DMS 273 treated with DMSO at 0.1 percent for 48 hours (cell line): ENCODE data around the gene GALNT13.

Experiments used
- DNase-seq: peaks from one replicate; lab custom pipeline; 2025; lab: John Stamatoyannopoulos, UW

GALNT13 gene

DNA sequence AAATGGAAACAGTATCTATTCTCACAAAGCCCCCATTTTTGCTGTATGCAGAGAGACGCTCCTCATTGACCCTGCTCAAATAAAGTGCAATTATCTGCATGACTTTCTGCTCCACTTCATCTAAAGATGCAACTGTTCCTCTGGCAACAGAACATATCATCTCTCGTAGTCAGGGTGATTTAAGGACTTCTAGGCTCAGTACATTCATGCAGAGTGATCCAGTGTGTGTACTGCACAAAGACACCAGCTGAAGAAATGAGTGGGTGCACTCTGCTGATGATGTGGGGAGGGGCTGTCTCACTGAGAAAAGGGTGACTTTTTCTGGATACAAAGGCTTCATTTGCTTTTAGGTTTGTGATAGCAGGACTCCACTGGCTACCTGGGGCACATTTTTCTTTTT, 355.2 kb downstream of the GALNT13 start:
- DNase-seq = no peak

DNA sequence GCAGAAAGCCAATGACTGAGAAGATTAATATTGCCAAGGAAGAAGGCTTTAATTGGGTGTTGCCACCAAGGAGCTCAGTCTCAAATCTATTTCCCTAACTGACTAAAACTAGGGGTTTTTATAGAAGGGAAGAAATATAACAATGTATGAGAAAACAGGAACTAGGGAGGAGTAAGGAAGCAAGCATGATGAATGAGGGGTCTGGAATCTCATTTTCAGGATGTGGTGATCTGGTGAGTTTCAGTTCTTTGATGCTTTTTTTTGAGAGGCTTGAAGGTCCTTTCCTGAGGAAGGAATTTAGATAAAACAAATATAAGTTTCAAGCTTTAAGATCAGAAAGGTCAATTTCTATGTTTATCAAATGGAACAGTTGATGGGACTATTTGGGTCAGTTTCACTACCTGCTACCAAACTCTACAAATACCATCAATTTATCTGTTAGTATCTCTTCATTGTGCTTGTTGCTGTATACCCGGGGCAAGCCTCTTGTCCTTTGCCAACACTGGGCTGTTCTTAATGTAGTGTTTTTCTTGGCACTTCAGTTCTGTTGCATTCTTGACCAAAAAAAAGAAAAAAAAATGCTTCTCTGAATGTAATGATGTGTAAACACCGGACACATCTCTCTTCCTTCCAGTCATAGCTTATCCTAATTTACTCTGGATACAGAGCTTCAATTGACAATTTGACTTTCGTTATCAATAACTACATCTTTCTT, 357.0 kb downstream of the GALNT13 start:
- DNase-seq = no peak

DNA sequence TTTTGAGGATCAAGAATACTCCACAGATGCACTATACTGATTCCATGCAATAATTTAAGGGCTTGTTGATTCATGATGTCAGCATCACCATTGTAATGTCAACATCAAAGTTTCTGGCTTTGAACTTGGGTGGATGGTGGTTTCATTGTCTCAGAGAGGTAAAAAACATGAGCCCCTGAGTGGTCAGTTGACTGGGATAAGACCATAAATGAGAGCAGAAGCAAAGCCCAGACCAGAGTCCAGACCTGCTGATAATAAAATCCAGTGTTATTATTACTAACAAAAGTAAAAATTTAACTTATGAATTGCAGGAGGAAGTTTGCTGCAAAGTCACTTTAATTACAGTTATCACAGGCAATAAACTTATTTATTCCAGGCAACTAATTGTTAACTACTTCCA, 358.2 kb downstream of the GALNT13 start:
- no peak for DNase-seq

DNA sequence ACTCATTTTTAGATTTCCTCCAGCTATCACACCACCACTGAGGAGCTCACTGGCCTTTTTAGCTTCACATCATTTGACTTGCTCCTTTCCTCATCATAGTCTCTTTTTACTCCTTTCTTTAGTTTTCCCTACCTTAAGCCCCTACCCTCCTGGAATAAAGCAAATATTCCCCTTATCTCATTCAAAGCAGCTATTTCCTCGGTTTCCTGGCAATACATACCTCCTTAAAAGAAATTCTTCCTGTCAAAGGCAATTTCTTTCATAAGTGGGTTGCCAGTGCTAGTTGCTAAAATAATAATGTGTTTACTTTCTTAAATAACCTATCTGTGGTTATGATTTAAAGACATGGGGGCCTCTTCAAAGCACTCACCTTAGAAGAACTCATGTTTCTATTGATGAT, 359.3 kb downstream of the GALNT13 start:
- no peak for DNase-seq

DNA sequence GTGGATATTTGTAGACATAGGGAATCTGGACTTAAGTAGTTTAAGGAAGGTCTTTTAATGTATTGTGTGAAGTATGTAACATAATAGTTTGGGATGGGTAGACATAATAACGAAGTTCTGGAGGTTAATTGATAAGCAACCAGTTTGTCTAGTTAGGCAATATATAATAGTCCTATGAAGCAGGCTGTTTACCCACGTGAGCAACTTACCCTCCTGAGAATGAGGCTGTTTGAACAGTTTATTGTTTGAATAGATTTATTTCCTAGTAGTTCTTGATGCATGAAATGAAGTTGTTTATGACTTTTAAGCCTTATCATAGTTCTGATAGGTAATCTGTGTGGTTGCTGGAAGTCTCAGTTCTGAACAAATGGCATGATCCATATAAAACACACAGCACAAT, 361.5 kb downstream of the GALNT13 start:
- DNase-seq = no peak

DNA sequence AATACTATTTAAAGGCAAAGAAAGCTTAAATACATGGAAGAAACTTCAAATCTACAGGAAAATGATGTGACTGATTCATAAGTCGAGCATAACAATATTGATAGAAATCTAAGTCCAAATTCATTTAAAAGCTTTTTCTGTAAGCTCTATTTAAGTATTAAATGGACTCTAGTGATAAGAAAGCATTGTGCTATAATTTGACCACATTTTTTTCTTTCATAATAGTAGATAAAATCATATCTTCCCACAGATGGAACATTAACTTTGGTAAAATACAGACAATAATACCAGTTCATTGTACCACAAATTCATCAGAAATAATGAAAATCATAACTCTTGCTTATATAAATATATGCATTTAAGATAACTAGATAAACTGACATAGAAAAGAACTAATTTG, 366.5 kb downstream of the GALNT13 start:
- no peak for DNase-seq

DNA sequence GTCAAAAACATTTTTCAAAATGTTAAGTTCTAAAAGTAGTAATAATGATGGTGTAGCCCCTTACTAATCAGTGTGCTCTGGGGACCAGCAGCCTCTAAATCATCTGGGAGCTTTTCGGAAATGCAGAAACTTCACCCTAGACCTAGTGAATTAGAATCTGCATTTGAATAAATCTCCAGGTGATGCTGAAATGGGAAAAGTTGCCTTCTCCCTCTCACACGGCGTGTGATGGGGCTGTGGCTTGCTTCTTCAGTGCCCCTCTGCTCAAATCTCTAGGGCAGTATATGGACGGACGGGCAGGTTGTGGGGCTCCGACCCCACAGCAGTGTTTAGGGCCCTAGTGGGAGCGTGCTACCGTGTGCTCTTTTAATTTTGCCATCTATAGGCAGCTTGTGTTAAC, 368.6 kb downstream of the GALNT13 start:
- DNase-seq = no peak

DNA sequence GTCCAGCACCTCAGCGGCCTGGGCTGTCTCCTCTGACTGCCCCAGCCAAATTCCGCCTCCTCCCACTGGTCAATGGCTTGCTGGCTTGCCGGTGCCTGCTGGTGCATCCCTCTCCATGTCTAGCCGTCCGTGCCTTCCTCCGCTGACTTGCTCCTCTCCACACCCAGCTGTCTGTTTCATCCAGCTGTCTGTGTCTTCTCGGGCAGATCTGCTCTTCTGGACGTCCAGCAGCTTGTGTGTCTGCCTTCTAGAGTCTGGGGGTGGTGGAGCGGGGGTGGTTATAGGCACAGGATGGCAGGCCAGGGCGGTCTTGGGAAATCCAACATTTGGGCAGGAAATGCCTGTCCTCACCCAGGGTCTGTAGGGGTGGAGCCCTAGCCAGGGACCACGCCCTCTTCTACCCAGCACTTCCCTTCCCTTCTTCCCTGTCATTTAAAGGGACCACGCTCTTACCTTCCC, 369.2 kb downstream of the GALNT13 start:
- DNase-seq = no peak

DNA sequence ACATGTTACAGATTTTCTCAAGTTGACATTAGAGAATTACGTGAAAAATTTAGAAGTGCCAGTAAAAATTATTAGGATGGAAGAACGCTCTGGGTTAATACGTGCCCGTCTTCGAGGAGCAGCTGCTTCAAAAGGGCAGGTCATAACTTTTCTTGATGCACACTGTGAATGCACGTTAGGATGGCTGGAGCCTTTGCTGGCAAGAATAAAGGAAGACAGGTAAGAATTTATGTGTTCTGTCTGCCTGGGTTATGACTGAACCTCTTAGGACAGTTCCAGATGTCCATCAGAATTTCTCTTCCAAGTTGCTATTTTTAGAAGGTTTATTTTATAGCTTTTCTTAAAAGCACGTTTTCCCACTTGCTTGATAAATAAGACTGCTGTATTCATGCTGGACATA, 371.0 kb downstream of the GALNT13 start:
- no peak for DNase-seq

DNA sequence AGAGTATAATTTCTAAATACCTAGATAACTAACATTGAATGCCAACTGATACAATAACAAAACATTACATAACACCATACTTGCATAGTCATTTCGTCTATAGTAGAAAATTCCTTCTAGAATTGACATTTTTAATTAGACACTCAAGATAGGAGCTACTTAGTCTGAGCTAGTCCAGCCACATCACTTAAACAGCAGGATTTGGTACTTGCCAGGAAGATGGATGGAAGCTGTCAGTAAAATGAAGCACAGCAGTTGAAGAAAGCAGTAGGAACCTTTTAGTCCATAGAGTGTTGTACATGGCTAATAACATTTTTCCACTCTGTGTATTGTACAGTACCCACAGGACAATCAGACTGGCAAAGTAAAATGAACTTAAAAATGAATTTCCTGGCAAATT, 372.0 kb downstream of the GALNT13 start:
- DNase-seq = no peak

DNA sequence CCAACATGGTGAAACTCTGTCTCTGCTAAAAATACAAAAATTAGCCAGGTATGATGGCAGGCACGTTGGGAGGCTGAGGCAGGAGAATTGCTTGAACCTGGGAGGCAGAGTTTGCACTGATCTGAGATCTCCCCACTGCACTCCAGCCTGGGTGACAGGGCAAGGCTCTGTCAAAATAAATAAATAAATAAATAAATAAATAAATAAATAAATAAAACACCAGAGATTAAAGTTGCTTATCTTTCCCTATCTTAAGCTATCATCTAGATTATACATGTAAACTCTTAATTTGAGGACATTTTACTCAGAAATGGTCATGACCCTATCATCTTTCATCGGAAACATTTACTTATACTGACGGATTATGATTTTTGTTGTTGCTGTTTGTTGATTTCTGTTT, 373.2 kb downstream of the GALNT13 start:
- no peak for DNase-seq

DNA sequence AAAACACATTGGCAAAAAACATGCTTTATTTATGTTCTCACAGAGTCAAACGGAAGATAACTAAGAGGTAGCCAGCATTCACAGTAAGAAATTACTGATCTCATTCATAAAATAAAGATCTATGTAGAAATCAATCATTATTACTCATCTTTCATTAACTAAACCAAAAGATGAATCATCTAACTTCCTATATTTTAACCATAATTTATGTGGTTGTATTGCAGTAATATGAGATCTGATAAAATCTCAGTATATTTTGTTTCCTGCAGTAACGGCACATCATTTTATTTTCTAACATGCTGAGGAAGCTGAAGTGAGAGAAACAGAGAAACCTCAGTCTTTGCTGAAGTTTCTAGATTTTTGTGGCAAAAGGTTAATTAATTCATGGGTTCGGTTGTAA, 375.8 kb downstream of the GALNT13 start:
- no peak for DNase-seq

DNA sequence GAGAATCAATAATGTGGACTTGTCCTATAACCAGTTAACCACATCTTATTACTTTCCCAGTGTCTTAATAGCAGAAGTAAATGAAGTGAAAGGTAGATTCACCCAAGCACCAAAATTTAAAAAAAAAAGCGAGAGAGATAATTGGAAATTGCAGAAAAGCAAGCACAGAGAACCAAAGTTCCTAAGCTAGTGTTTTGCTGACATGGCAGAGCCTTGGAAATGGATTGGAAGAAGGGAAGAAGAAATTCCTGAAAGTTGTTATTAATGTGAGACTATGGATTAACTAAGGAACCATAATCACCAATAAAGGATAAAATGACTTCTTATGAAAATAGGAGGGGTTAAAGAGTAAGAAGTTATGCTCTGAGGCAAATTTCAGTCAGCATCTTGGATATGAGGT, 384.4 kb downstream of the GALNT13 start:
- DNase-seq = no peak

DNA sequence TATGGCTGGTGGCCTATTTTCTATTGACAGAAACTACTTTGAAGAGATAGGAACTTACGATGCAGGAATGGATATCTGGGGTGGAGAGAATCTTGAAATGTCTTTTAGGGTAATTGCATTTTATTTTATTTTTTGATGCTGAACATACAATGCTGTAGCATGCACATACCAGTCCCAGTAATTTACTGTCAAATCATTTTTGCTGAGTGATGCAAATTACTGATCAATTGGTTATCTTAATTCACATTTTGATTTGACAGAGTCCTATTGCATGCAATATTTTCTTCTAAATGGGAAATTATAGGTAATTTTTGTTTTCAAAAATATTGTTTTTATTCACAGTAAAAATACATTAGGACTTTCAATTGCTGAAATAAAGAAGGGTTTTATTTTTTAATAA, 387.3 kb downstream of the GALNT13 start:
- no peak for DNase-seq

DNA sequence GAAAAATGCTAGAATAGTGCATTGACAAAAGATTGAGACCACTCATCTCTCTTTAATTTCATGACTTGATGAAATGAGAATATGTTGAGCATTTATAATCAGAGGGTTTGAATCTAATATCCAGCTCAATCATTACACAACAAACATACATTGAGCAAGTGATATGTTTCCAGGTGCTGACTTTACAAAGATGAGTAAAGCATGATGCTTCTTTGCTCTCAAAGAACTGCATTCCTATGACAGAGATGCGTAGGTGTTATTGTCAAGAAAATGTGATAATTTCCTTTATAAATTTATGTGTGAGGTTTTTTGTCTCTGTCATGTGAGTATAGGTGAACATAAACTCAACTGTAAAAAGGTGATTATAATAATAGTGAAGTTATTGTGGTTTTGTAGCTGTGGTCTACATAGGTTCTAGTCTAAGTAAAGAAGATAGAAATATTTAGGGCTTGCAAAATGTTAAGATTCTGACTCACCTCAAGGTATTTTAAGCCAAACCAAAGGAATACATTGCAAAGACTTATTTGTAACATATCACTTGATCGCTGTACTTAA, 389.8 kb downstream of the GALNT13 start:
- no peak for DNase-seq

DNA sequence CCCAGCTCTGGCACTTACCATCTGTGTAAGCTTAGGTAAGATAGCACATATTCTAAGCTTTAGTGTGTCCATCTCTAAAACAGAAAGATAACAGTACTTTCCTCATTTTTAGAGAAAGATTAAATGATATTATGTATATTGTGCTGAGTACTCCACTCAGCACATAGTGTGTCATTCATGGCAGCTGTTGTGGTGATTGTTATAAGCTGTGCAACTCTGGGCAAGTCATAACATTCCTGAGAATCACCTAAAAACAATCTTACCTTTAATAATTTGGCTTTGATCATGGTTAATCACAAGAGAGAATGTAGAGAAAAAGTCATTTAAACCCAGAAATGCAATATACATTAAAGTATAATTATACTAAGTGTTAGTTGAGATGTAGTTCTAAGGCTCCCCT, 391.5 kb downstream of the GALNT13 start:
- no peak for DNase-seq

DNA sequence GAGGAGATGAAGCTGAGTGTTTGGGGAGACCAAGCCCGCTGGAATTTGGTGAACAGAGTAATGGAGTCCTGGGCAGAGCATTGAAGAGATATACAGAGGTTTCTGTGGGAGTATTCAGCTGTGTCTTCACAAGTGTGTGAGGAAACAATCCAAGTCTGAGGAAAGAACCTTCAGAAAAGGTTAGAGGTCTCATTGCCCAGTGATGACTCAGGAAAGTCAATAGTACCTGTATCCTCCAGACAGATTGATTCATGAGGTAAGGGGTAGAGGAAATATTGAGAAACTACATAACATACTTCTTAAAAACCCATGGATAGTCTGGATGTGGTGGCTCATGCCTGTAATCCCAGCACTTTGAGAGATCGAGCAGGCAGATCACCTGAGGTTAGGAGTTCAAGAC, 392.3 kb downstream of the GALNT13 start:
- no peak for DNase-seq

DNA sequence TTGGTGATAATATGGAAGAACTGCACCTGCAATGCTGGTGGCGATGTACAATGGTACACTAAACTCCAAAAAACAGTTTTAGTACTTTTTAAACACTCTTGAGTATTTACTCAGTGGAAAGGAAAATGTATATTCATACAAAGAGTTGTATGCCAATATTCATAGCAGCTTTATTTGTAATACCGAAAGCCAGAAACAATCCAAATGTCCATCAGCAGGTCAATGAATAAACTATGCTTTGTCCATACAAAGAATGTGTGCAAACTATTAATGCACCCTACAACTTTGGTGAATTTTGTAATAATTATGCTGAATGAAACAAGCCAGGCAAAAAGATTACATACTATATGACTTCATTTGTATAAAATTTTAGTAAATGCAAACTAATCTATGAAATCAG, 396.3 kb downstream of the GALNT13 start:
- DNase-seq = no peak

DNA sequence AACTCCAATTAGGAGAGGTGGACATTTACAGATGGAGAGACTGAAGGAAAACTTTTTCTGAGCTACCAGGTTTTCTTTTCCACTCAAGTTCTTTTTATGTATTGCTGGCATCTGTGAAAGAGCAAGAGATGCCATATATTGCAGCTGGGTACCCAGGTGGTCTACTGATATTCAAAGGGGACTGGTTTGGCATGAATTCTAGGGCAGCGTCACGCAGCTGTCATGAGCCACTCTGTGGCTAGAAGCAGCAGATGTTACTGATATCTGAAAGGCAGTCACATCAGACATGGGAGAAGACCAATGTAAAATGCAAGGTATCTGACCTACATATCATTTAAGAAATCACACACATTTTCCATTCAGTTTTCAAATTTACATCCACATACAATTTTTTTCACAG, 408.8 kb downstream of the GALNT13 start:
- DNase-seq = peak; percentile 87

DNA sequence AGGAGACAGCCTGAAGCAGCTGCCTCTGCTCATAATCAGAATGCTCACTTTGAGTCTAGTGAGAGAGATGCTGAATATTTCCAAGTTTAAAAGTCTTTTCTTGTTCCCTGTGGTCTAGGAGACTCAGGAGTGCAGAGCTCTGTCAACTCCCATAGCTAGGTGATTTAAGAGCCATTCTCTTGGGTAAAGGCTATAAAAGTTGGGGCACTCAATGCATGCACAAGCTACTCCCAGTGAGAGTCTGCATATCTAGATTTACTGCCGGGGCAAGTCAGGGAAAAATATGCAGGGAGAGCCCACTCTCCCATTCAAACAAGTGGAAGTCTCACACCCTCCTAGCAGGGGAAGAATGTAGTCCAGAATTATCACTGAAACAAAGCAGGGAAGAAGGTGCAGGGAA, 418.1 kb downstream of the GALNT13 start:
- DNase-seq = no peak

DNA sequence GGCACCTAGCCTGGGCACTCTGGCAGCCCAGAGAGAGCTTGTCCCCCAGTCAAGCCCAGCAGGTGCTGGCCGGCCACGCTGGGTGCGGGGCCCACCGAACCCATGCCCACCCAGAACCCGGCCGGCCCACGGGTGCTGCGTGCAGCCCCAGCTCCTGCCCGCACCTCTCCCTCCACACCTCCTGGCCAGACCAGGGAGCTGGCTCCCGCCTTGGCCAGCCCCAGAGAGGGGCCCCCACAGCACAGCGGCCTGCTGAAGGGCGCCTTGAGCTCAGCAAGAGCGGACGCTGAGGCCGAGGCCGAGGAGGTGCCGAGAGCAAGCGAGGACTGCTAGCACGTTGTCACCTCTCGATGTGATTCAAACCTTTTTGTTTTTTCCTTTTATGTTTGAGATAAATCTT, 419.8 kb downstream of the GALNT13 start:
- DNase-seq = no peak

DNA sequence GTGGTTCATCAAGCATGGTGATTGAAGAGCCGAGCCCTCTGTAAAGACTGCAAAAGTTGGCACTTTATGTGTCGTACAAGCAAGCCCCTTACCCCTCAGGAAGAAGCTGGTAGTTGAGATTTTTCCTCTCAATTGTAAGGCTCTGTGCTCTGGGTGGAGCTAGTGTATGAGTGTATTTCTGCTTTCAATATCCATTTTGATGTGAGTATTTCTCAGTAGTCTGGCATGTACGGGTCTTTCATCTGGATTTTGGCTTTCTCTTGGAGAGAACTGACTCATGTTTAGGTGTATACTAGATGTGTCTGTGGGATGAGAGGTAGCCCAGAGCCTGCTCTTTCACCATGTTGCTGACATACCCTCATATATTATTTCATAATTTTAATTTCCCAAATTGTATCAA, 420.2 kb downstream of the GALNT13 start:
- DNase-seq = no peak

DNA sequence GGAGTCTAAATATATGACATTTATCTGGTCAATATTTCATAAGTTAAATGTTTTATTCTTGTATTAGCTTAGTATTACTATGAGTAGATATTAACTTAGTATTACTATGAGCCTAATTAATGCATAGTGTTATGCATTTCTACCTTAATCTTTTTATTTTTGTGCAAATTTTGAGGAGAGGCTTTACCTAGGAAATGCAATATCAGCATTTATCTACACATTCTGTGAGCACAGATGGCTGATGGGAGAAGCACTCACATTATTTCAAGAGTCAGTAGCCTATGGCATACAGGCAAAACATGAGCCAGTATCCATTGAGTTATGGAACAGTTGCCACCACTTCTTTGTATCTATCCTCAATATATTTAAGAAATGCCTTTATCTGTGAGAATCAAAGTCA, 422.1 kb downstream of the GALNT13 start:
- DNase-seq = no peak

DNA sequence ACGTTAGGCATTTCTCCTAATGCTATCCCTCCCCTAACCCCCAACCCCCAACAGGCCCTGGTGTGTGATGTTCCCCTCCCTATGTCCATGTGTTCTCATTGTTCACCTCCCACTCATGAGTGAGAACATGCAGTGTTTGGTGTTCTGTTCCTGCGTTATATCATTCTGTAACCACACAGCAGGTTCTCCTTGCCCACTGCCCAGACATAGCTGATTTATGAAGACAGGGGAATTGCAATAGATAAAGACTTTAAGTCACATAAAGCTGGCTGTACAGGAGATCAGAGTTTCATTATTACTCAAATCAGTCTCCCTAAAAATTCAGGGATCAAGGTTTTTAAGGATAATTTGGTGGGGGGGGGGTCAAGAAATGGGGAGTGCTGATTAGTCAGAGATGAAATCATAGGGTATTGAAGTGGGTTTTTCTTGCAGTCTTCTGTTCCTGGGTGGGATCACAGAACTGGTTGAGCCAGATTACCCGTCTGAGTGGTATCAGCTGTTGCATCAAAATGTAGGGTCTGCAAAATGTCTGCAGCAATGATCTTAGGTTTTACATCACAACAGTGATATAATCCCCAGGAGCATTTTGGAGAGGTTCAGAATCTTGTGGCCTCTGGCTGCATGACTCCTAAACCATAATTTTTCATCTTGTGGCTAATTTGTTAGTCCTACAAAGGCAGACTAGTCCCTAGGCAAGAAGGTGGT, 434.7 kb downstream of the GALNT13 start:
- DNase-seq = no peak
